AG09309 (cell line): ENCODE measurements around the gene MPHOSPH8.
A peak's percentile ranks its signal among the peaks of the same experiment; 100 is the strongest.

Source experiments
- DNase-seq: peaks from one replicate; pipeline ENCODE4 v3.0.0-alpha.2; 2010; ENCODE audit warnings: low read depth
- H3K4me3 ChIP-seq: 2 replicates; pipeline ENCODE4 v1.5.1; 2011; ENCODE audit warnings: mild to moderate bottlenecking, low read depth, low read length, moderate library complexity; ENCODE audit not compliant: control insufficient read depth
- TF ChIP-seq, protein P1 (sequence below): IDR thresholded peaks from 2 replicates; pipeline ENCODE4 v1.5.1; 2011; ENCODE audit warnings: mild to moderate bottlenecking, low read depth, low read length, inconsistent platforms; ENCODE audit not compliant: insufficient read depth, control insufficient read depth; ENCODE audit errors: missing control alignments

Gene MPHOSPH8

DNA sequence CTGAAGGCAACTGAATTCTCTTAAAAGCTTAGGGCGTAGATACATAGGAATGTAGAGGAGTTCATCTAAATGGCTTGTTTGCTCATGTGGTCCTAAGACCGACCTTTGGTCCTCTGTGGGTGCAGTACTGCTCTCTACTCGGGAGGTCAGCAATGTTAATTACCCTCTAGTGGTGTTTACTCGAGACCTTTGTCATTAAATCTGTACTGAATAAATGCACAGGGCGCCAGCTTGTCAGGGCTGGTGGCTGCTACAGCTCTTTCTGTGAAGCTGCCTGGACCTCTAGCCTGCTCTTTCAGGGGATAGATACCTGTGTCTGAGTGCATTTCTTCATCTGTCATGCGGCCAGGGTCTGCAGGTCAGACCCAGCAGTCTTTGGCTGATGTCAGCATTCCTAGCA, 29.2 kb upstream of the MPHOSPH8 start:
- no peak overlapping the region for H3K4me3 ChIP-seq
- TF ChIP-seq, protein P1, sequence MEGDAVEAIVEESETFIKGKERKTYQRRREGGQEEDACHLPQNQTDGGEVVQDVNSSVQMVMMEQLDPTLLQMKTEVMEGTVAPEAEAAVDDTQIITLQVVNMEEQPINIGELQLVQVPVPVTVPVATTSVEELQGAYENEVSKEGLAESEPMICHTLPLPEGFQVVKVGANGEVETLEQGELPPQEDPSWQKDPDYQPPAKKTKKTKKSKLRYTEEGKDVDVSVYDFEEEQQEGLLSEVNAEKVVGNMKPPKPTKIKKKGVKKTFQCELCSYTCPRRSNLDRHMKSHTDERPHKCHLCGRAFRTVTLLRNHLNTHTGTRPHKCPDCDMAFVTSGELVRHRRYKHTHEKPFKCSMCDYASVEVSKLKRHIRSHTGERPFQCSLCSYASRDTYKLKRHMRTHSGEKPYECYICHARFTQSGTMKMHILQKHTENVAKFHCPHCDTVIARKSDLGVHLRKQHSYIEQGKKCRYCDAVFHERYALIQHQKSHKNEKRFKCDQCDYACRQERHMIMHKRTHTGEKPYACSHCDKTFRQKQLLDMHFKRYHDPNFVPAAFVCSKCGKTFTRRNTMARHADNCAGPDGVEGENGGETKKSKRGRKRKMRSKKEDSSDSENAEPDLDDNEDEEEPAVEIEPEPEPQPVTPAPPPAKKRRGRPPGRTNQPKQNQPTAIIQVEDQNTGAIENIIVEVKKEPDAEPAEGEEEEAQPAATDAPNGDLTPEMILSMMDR = no peak
- no peak for DNase-seq

DNA sequence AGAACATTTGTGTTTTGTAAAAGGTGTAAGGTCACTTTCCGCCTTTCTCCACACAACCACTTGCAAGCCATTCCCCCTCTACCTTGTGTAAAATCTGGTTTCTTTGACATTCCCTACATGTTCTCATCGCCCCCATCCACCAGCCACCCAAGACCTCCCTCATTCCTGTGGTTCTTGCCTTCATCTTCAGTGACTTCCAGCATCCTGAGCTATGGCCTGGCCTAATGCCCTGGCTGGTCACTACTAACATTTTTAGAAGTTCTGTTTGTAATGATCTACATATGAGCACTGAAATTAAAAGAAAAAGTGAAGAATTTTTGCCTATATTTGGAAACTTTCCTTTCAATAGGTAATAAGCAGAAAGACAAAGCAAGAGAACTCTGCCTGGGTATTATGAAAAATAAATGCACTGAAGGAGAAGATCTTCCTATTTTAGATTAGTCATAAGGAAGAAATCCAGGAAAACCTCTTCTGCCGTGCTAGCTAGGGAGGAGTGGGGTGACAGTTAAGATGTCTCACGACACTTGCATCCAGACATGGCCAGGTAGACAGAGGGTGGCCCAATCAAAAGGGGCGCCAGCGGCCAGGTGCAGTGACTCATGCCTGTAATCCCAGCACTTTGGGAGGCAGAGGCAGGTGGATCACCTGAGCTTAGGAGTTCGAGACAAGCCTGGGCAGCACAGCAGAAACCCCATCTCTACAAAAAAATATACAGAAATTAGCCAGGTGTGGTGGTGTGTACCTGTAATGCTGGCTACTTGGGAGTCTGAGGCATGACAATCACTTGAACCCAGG, 28.1 kb upstream of the MPHOSPH8 start:
- TF ChIP-seq, protein P1 = no peak
- no peak overlapping the region for H3K4me3 ChIP-seq
- DNase-seq = no peak

DNA sequence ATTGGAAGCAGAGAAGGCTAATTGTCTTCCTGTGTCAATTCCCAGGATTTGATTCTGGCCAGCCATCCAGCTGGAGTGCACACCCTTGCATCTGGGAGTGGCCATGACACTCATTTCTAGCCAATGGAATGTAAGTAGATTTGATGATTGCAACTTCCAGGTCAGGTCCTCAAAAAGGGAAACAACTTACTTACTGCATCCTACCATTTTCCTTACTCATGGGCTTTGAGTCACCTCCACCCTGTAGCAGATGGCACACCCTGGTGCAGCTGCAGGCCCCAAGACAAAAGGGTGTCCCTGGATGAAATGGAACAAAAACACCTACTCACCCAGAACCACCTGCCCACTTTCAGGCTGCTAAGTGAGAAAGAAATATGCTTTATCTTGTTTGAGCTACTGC, 27.3 kb upstream of the MPHOSPH8 start:
- no peak for DNase-seq
- H3K4me3 ChIP-seq = no peak overlapping the region
- TF ChIP-seq, protein P1 = no peak

DNA sequence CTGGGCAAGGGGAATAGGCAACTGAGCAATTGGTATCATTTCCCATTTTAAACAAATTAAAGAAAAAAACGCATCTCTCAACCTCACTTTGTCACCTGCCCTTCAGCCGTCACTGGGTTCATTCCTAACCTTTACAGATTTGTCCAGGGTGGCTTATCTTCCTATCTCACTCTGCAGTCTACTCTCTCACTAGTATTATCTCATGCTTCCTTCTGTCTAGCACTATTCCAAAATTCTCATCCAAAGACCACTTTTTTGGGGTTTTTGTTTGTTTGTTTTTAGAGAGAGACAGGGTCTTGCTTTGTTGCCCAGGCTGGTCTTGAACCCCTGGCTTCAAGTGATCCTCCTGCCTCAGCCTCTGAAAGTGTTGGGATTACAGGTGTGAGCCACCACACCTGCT, 26.7 kb upstream of the MPHOSPH8 start:
- no peak overlapping the region for H3K4me3 ChIP-seq
- TF ChIP-seq, protein P1 = no peak
- no peak for DNase-seq

- no peak for DNase-seq
- no peak overlapping the region for H3K4me3 ChIP-seq
- TF ChIP-seq, protein P1 = no peak
Measured at GRCh38 chr13:19607523-19608078, 25.9 kb upstream of the MPHOSPH8 start.

- no peak for DNase-seq
- no peak overlapping the region for H3K4me3 ChIP-seq
- TF ChIP-seq, protein P1 = peak; percentile 77
Measured at GRCh38 chr13:19618977-19619376, 14.5 kb upstream of the MPHOSPH8 start.
